GM19238 (cell line): ENCODE measurements around the gene UNC5CL.
"Not testable (repeated sequence)": the region's sequence is repeated elsewhere in the genome, so short reads cannot be mapped to it uniquely, and the experiment has no call there.

Source experiments
- DNase-seq: peaks from one replicate; pipeline ENCODE4 v3.0.0; 2011; ENCODE audit warnings: low spot score; ENCODE audit not compliant: insufficient read length

UNC5CL gene

DNA sequence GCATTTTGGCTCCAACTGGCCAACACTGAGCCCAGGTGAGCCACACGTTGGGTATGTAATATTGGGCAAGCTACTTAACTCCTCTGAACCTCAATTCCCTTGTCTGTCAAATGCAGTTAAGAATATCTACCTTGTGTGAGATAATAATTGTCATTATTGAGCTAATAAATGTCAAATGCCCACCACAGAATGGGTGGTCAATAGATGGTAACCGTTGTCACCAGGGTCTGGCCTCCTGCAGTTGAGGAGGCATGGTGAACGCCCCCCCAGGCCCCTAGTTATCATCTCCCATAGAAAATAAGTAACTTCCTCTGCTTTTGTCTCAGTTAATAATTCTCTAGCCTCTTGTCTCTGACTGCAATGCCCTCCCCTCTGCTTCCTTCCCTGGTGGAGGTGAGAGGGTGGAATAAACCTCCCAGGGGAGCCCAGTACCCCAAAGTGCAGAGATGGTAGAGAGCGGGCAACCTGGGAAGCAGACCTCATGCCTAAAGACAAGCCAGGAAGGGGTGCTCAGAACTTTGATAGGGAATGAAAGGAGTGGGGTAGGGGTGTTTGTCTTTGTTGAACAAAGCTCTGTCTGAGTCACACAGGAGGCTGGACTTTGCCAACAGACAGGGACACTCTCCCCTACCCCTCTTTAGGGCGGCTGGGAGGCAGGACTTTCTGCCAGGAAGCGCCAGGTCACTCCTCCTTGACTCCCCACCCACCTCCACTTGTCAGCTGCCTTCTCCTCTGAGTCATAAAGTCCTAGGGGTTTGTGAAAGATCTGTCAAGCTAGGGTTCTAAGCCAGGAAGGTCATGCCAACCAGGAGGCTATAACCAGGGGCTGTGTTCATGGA is 1.3 kb upstream of the UNC5CL start:
- no peak for DNase-seq

DNA sequence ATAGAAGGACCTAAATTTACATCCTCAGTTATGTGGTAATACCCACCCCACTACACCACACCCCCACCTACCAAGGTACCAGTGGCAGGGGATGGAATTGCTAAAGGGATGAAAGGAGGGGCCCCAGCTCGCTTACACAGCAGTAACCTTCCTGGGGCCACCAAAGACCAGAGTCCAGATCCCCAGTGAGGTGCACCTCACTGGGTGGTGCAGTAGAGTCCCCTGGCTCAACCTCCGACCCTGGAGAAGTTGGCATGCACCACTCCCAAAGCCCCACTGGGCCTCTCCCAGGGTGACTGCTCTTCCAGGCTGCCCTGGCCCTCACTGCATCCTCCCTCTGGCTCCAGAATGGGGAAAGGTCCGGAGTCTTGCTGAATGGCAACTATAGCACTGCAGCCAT is 816 bp downstream of the UNC5CL start:
- DNase-seq: no peak

DNA sequence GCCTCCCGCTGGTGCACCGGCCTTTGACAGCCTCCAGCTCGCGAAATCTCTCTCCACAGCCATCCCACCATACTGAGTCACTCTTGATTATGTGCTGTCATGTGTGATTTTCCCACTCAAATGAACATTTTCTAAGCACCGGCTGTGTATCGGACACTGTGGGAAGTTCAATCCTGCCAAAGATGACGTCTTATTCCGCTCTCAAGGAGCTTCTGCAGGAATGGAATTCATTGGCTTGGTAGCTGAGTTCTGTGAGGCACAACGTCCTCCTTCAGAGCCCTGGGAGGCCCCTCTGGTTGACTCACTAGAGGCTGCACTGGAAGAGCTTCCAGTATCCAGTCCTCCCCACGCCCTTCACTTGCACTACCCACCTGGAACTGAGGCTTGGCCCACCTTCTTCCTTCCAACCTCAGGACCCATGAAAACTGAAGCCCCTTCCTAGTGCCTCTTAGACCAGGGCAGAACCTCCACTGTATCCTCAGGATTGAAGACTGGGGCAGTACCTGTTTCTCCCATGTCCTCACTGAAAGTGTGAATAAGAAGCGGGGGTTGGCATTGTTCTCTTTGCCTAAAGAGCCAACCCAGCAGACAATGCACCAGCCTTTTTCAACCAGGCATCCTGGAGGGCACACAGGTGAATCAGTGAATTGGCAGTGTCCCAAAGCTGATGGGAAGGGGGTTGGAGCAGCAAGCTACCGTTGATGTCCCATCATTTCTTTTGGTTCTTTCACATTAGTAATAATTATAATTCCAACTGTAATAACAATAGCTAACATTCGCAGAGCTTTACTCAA is 1.7 kb downstream of the UNC5CL start:
- no peak for DNase-seq

DNA sequence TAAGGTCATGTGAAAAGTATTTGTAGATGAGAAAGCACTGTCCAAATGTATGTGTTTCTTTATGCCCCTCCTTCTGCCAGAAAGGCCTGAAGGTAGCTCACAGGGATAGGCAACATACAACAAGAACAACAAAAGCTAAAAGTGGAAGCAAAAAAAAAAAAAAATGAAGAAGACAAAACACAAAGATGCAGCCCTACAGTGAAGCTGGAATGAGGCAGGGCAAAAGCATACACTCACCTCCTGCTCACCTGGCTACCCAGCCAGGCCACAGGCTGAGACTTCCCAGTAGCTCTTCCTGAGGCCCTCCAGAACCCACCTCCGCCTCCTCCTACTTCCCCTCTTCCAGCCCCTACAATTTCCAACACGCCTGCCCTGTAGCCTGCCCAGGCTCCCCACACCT is 2.4 kb downstream of the UNC5CL start:
- DNase-seq: no peak

DNA sequence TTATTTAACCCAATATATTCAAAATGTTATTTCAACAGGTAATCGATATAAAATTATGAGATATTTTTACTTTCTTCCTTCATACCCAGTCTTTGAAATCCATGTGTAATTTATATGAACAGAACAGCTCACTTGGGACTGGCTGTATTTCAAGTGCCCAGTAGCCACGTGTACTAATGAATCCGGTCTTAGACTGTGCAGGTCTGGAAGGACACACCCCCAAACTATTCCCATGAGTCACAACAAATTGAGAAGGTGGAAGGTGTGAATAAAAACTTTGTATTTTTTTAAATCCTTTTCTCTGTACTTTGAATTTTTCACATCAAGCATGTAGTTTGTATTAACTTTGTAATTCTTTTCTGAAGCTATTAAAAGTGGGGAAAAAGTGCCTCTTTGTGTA is 2.8 kb downstream of the UNC5CL start:
- DNase-seq: no peak

DNA sequence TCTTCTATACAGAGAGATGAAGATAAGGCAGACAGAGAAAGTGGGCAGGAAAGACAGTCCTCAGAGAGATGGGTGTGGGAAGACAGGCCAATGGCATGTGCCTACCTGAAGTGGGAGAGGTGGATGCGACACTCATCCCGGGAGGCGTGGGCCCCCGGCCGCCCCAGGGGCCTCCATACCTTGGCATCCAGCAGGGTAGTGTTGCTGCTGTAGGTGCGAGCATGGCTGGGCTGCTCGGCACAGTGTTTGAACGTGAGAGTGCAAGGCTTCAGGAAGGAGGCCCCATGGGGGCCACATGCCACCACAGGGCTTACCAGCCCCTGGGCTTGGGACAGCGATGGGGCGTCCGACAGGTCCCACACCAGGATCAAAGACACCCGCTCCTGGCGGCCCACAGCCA is 5.2 kb downstream of the UNC5CL start:
- DNase-seq: no peak

DNA sequence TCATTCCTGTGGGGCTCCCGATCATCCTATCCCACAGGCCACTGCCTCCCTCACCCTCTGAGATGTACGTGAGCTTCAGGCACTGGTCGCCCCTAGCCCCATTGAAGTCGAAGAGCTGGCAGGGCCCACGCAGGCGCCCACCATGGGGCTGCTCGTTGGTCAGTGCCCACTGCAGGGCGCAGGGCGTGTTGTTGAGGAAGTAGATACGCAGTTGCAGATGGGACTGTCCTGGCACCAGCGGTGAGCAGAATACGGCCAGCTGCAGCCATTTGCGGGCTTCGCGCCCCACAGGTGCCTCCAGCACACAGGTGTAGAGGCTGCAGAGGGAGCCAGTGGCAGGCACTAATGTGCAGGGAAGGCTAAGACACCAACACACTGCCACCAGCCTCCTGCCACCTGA is 6.2 kb downstream of the UNC5CL start:
- no peak for DNase-seq

DNA sequence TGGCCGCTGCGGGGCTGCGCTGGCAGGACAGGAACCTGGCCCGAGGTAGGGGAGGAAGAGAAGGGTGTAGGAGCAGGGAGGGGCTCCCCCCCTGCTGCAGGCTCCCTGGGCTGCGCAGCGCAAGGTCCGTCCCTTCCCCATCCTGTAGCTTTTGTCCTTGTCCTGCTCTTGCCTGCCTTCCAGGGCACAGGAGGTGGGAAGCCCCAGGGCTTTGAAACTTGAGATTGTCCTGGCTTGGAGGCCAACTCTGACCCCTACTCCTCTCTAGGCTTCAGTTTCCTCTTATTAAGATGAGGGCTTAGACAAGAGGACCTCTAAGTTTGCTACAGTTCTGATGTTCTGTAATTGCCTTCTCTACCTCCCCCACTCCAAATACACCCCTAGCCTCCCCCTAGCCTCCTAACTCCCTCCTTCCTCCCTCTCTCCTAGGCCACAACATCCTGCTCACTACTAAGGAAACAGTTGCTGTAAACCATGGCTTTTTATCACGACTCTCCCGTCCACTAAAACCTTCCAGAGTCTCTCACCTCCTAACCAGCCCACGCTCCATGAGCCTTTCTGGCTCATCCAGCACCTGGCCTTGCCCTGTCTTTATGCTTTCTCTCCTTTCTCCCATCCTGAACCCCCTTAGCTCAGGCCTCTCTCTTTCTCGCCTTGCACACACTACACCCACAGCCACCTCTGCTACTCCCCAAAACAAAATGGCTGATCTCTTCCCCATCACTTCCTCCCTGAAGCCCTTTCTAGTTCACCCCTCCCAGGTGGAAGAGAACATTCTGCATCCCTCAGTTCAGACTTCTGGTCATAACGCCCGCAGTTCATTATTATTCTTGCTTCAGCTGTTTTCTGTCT is 10.2 kb downstream of the UNC5CL start:
- no peak for DNase-seq

DNA sequence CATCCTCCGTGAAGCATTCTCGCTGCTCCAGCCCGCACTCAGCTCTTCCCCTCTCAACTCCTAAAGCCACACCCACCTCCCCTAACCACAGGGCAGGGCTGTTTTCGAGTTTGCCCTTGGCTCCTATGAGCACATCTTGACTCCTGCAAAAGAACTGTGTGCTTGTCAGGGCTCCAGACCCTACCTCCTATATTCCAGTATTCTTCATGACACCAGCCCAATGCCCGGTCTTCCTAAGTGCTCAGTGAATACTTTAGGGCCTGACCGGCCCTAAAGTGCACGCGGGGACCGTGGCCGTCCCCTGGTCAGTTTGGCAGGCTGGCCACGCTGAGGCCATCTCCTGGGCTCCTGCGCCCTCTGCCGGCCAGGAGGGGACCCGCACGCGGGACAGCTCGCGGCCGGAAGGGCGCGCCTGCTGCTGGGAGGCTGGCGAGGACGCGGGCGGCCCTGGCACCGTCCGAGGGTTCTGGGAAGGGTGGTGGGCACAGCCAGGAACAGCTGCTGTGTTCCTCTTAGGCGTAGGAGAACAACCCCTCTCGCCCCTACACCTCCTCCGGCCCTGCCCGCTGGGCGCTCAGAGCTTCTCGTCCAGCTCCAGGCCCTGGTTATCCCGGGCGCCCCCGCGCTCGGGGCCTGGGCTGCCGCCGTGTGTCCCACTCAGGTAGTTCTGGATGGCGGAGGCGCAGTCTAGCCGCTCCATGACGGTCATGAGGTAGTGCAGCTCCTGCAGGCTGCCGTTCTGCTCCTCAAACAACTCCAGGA is 11.0 kb downstream of the UNC5CL start:
- DNase-seq: peak; percentile 85

DNA sequence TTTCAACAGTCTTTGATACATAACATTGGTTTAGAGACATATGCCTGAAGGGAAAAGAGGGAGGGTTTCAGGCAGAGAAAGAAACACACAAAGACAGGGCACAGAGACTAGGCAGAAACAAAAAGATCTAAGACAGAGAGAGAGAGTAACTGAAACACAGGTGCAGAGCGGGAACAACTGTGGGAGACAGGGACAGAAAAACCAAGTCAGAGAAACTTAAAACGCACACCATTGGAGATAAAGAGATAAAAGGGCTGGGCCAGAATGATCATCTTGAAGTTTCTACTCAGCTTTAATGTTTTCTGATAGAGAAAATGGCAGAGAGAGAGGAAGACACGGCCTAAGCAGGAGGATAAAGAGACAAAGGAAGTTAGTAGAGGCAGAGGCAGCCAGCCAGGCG is 11.8 kb downstream of the UNC5CL start:
- no peak for DNase-seq

DNA sequence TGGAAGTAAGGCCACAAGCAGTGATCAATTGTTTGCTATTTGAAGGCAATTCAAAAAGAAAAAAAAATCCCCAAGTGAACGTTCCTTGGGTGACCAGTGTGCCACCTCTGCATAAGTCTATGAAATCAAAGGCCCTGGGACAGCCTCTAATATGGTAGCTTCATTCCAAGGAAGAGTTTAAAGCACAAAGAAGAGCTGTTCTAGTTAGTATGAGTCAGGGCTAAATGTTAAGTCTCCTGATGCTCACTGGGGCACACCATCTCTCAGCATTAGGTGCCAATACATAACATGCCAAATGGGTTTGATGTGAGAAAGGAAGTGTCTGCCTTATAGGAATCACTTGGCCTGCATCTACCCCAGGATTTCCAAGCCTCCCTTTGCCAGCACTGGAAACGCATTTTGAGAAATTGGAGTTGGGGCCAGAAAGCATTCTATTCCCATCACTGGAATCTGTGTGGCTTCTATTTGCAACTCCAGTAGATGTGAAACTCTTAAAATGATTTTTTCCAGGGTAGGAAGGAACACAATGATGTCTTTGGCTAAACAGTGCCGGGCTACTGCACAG is 13.0 kb downstream of the UNC5CL start:
- no peak for DNase-seq

DNA sequence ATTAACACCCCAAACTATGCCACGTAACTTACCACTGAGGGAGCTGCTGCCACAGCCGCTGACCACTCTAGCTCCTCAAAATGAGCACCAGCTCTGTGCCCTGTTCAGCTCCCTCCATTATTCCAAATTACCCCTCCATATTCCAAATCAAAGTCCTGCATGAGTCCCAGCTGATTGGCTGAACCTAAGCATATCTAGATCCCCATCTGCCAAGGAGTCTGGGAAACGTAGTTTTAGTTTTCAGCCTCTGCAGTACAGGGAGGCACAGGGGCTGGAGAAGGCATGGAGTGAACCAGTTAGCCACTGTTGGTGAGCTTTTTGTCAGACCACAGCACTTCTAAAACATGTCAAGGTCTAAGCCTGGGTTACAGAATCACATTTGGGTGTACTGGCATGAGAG is 15.9 kb downstream of the UNC5CL start:
- DNase-seq: no peak

DNA sequence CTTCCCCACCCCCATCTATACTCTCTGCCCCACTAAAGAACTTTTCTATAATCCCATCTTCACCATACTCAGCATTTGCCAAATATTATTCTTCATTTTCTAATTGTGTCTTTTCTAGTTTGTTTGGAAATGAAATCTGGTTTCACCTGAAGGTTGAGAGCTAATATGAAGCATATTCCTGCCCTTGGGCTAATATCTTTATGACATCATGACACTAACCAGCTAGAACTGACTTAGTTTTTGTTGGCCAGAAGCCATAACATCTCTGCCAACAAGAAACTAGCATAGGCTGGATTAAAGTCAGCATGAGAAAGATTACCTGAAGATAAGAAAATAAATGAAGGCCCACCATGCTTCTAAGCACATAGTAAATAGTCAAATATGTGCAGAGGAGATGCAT is 16.7 kb downstream of the UNC5CL start:
- DNase-seq: no peak

DNA sequence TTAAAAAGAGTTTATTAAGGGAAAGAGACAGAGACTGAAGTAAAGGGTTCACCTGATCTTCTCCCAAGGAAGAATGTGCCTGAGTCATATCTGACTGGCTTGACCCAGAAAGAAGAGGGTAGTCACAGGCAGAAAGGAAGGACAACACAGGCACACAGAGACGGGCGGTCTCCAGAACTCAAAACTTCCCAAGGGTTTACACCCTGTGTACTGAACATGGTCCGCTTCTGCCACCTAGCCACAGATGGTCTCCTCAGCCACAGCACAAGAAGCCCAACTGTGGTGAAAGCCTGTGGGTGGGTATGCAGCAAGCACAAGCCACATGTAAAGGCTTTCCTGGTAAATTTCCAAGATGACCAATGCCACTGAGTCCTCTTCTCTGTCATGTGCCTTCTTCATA is 17.2 kb downstream of the UNC5CL start:
- DNase-seq: no peak

DNA sequence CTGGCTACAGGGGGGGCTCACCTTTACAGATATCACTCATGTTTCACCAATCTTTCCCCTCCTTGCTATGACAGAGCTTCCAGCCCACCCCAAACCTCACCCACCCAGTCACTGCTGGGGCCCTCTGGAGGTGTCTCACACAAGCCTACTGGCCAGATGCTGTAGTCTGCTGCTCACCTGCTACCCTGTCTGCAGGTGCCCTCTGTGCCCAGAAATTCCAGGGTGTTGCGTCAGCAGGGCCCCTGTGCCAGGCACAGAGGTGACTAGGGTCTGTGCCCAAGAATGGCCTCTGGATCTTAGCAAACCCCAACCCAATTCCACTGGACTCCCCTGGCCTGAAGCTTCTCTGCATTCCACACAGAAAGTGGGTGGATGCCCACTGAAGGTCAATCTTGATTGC is 21.4 kb downstream of the UNC5CL start:
- DNase-seq: no peak

DNA sequence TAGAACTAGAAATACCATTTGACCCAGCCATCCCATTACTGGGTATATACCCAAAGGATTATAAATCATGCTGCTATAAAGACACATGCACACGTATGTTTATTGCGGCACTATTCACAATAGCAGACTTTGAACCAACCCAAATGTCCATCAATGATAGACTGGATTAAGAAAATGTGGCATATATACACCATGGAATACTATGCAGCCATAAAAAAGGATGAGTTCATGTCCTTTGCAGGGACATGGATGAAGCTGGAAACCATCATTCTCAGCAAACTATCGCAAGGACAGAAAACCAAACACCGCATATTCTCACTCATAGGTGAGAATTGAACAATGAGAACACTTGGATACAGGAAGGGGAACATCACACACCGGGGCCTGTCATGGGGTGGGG is 23.2 kb downstream of the UNC5CL start:
- DNase-seq: not testable (repeated sequence)

DNA sequence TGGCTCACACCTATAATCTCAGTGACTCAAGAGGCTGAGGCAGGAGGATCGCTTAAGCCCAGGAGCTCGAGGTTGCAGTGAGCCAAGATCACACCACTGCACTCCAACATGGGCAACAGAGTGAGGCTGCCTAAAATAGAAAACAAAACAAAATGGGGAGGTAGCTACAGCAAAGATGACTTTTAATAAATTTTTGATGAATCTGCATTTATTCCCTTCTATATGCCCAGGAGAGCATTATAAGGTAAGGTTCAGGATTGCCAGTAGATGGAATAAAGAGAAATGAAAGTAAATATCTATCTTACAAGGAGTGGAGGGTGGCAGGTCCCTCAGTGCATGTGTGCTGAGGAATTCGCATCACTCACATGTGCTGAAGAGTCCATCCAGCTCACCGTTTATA is 24.2 kb downstream of the UNC5CL start:
- DNase-seq: no peak

DNA sequence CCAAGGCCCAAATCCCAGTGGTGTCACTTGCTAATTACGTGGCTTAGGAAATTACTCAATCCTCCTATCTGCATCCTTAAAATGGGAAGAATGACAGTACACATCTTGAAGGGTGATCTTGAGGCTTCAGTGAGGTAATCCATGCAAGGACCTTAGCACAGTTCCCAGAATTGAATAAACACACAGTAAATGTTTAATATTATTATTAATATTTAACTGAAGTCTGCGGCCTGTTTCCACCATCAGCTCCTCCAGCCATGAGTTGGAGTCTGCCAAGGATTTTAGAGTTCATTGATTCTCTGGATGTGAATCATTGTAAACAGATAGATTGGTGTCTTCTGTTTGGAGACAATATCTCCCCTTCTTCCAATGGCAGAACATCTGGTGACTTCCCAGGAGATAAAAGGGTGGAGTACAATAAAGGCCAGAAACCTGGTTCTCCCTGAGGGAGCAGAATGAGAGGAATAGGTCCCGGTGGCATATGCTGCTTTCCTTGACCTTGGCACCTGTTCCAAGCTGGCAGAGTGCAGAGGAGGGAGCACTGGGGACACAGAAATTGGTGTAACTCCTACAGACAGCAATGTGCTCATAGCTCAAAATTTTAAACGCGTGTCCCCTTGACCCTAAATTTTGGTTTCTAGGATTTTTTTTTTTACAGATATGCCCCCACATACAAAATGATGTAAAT is 25.4 kb downstream of the UNC5CL start:
- DNase-seq: no peak

DNA sequence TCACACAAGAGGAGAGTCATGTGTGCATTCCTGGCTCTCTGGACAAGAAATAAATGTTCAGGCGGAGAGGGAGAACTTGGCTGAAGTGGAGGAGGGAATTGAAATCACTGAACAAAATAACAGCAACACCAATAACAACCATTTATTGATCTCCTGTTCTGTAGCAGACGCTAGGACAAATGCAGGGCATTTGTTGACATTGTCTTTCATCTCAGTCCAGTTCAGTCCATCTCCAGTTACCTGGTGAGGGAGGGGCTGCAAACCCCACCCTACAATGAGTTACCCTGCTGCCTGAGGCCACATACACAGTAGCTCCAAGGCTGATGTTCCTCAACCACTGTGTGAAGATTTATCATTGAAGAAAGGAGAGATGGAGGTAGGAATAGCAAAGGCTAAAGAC is 27.3 kb downstream of the UNC5CL start:
- DNase-seq: no peak

DNA sequence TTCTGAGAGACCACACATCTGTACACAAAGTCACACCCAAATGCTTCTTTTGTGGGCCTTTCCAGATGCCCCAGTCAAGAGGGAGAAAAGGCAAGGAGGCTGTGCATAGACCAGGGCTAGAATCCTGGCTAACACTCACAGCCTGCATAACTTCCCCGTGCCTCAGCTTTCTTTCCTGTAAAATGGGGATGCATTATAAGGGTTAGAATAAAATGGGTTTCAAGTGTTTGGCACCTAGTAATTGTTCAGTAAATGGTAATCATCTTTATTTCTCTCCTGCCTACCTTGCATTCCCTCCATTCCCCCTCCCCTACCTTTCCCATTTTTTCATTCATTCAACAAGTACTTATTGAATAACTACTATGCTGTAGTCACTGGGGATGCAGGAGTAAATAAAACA is 29.4 kb downstream of the UNC5CL start:
- no peak for DNase-seq
